Measurements from ENCODE around the gene WFS1.

- no peak for TF ChIP-seq TEAD1 (CRISPR knock-in tag; IDR thresholded peaks at IDR 0.05)
- TF ChIP-seq THAP12 (CRISPR knock-in tag; IDR thresholded peaks at IDR 0.05) = no peak
- no peak for TF ChIP-seq ZBTB26 (CRISPR knock-in tag; IDR thresholded peaks at IDR 0.05)
- TF ChIP-seq ZHX1 (conservative IDR thresholded peaks at IDR 0.05; ENCODE audit: low read length) = no peak
- no peak for TF ChIP-seq EP300 (IDR thresholded peaks at IDR 0.05; ENCODE audit: low read length)
- no peak for TF ChIP-seq REST (IDR thresholded peaks at IDR 0.05; ENCODE audit: borderline replicate concordance)
- TF ChIP-seq REST (CRISPR knock-in tag; IDR thresholded peaks at IDR 0.05; ENCODE audit: low read depth) = no peak
- TF ChIP-seq ZNF24 (IDR thresholded peaks at IDR 0.05) = no peak
- TF ChIP-seq SRF (CRISPR knock-in tag; IDR thresholded peaks at IDR 0.05) = no peak
- TF ChIP-seq ATF3 (IDR thresholded peaks at IDR 0.05) = no peak
- no peak for TF ChIP-seq ATF3 (CRISPR knock-in tag; conservative IDR thresholded peaks at IDR 0.05)
Measured at GRCh38 chr4:6230502-6230785, 39.2 kb upstream of the WFS1 start.

Measured in K562 (cell line).